Right lobe of liver (tissue), 4 donors: ENCODE measurements around the gene NSDHL.

Source experiments
- POLR2A ChIP-seq: fragments of 450-650 bp; IDR thresholded peaks from one replicate; pipeline ENCODE4 v1.6.1; 2017; ENCODE audit warnings: antibody characterized with exemption, mild to moderate bottlenecking
- TF ChIP-seq, protein P1 (sequence below), 4 donors: fragments of 200-600 bp in 3 of 4; fragments of 450-650 bp in 1 of 4; IDR thresholded peaks; one replicate each; pipeline versions ENCODE4 v1.5.1 to v1.8.0; 2016 to 2022; ENCODE audit warnings: antibody characterized with exemption in 4 of 4, mild to moderate bottlenecking in 2 of 4
- donor health status: DM: no; HTN: no; CAD: no.
- donor health status: DM: no; HTN: no; CAD: no.
- donor health status: DM: no; HTN: yes; CAD: no.

DNA sequence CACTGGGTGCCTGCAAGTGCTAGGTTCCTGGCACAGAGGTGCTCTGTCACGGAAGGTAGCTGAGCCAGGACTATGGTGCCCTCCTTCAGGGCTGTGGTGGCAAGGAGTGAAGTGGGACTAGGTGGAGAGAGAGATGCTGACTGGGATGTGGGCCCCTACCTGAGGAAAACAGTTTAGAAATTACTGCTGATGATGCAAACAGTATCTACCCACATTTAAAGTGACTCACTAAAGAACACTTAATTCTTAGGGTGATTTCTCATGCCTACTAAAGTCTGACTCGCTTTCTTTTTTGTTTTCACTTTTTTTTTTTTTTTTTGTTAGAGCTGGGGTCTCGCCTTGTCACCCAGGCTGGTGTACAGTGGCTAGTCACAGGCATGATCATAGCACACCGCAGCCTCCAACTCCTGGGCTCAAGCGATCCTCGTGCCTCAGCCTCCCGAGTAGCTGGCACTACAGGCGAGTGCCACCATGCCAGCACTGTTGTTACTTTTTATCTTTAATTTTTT lies 70.1 kb downstream of the NSDHL start:
- no peak for TF ChIP-seq POLR2A
- TF ChIP-seq, protein P1, sequence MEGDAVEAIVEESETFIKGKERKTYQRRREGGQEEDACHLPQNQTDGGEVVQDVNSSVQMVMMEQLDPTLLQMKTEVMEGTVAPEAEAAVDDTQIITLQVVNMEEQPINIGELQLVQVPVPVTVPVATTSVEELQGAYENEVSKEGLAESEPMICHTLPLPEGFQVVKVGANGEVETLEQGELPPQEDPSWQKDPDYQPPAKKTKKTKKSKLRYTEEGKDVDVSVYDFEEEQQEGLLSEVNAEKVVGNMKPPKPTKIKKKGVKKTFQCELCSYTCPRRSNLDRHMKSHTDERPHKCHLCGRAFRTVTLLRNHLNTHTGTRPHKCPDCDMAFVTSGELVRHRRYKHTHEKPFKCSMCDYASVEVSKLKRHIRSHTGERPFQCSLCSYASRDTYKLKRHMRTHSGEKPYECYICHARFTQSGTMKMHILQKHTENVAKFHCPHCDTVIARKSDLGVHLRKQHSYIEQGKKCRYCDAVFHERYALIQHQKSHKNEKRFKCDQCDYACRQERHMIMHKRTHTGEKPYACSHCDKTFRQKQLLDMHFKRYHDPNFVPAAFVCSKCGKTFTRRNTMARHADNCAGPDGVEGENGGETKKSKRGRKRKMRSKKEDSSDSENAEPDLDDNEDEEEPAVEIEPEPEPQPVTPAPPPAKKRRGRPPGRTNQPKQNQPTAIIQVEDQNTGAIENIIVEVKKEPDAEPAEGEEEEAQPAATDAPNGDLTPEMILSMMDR (IDR thresholded peaks at IDR 0.05) = no peak
